HEK293 (cell line): Measurements from ENCODE around the gene ATE1.
A peak's percentile ranks its signal among the peaks of the same experiment; 100 is the strongest.

Experiments
- CTCF ChIA-PET: fragments of 350-600 bp; formaldehyde crosslinking; extraction: SDS; loops from one replicate; lab custom pipeline; 2021; ENCODE audit warnings: antibody characterized with exemption; lab: Yijun Ruan, JAX
- POLR2A ChIA-PET: fragments of 300-600 bp; formaldehyde crosslinking; extraction: SDS; loops from one replicate; lab custom pipeline; 2020; ENCODE audit warnings: antibody characterized with exemption, inconsistent platforms; lab: Yijun Ruan, JAX
- H3K27ac ChIP-seq: fragments of 200-500 bp; sonication (Bioruptor generic); 2 replicates; pipeline ENCODE4 v1.5.1; 2014; ENCODE audit warnings: low read depth, low read length, control low read depth, inconsistent platforms; ENCODE audit errors: extremely low read depth
- H3K36me3 ChIP-seq, 2 experiments: fragments of 200-500 bp in 1 of 2; sonication (Bioruptor generic) in 1 of 2; 1 replicate in 1 of 2; 2 replicates in 1 of 2; pipeline ENCODE4 v1.5.1; 2014 to 2017; ENCODE audit warnings: inconsistent platforms in 2 of 2, low read length in 2 of 2; ENCODE audit not compliant: control insufficient read depth in 2 of 2, insufficient read depth in 1 of 2
- H3K4me1 ChIP-seq: fragments of 200-500 bp; sonication (Bioruptor generic); 2 replicates; pipeline ENCODE4 v1.5.1; 2014; ENCODE audit warnings: mild to moderate bottlenecking, low read length, inconsistent platforms; ENCODE audit not compliant: control insufficient read depth, insufficient read depth
- H3K4me3 ChIP-seq: 2 replicates; pipeline ENCODE4 v1.5.1; 2011; ENCODE audit warnings: low read depth, mild to moderate bottlenecking, control low read depth, low read length, moderate library complexity
- H3K9me3 ChIP-seq: fragments of 200-500 bp; sonication (Bioruptor generic); 2 replicates; pipeline ENCODE4 v1.5.1; 2014; ENCODE audit warnings: low read depth, low read length, inconsistent platforms; ENCODE audit not compliant: control insufficient read depth, insufficient read depth
- EGR2 ChIP-seq: fragments of 450-650 bp; formaldehyde crosslinking; IDR thresholded peaks from 2 replicates; pipeline ENCODE4 v1.5.1; 2016; ENCODE audit warnings: low read depth, missing biosample characterization, missing genetic modification characterization
- KLF10 ChIP-seq: fragments of 450-650 bp; IDR thresholded peaks from 2 replicates; pipeline ENCODE4 v1.5.1; 2018; ENCODE audit warnings: missing biosample characterization, mild to moderate bottlenecking, missing genetic modification characterization
- RBAK ChIP-seq: fragments of 450-650 bp; formaldehyde crosslinking; IDR thresholded peaks from 2 replicates; pipeline ENCODE4 v1.5.1; 2016; ENCODE audit warnings: missing biosample characterization, missing genetic modification characterization
- SETDB1 ChIP-seq: IDR thresholded peaks from one replicate; pipeline ENCODE4 v1.6.1; 2017; ENCODE audit warnings: mild to moderate bottlenecking, low read length, moderate library complexity, mixed read lengths; ENCODE audit not compliant: insufficient read length
- TCF7L2 ChIP-seq: IDR thresholded peaks from 2 replicates; pipeline ENCODE4 v1.6.1; 2011; ENCODE audit warnings: low read depth, mild to moderate bottlenecking, inconsistent platforms, low read length, moderate library complexity, borderline replicate concordance
- TRIM28 ChIP-seq: IDR thresholded peaks from 2 replicates; pipeline ENCODE4 v1.6.1; 2011; ENCODE audit warnings: low read length, control low read depth, borderline replicate concordance
- ZBTB17 ChIP-seq: fragments of 450-650 bp; formaldehyde crosslinking; IDR thresholded peaks from 2 replicates; pipeline ENCODE4 v1.5.1; 2016; ENCODE audit warnings: missing biosample characterization, missing genetic modification characterization
- ZBTB48 ChIP-seq: fragments of 450-650 bp; formaldehyde crosslinking; IDR thresholded peaks from 2 replicates; pipeline ENCODE4 v1.5.1; 2016; ENCODE audit warnings: missing biosample characterization, missing genetic modification characterization
- ZNF133 ChIP-seq: fragments of 450-650 bp; formaldehyde crosslinking; IDR thresholded peaks from 2 replicates; pipeline ENCODE4 v1.5.1; 2016; ENCODE audit warnings: missing biosample characterization, missing genetic modification characterization
- ZNF18 ChIP-seq: fragments of 450-650 bp; formaldehyde crosslinking; IDR thresholded peaks from 2 replicates; pipeline ENCODE4 v1.5.1; 2016; ENCODE audit warnings: missing biosample characterization, missing genetic modification characterization
- ZNF221 ChIP-seq: fragments of 450-650 bp; formaldehyde crosslinking; IDR thresholded peaks from 2 replicates; pipeline ENCODE4 v1.5.1; 2017; ENCODE audit warnings: missing biosample characterization, missing genetic modification characterization, borderline replicate concordance
- ZNF394 ChIP-seq: fragments of 450-650 bp; formaldehyde crosslinking; IDR thresholded peaks from 2 replicates; pipeline ENCODE4 v1.5.1; 2016; ENCODE audit warnings: missing biosample characterization, missing genetic modification characterization, mild to moderate bottlenecking, moderate library complexity, borderline replicate concordance
- ZNF449 ChIP-seq: fragments of 450-650 bp; formaldehyde crosslinking; IDR thresholded peaks from 2 replicates; pipeline ENCODE4 v1.5.1; 2017; ENCODE audit warnings: missing biosample characterization, mild to moderate bottlenecking, missing genetic modification characterization, moderate library complexity
- ZNF513 ChIP-seq: fragments of 450-650 bp; IDR thresholded peaks from 2 replicates; pipeline ENCODE4 v1.5.1; 2018; ENCODE audit warnings: missing biosample characterization, missing genetic modification characterization
- ZNF600 ChIP-seq: fragments of 450-650 bp; formaldehyde crosslinking; IDR thresholded peaks from 2 replicates; pipeline ENCODE4 v1.5.1; 2016; ENCODE audit warnings: missing biosample characterization, missing genetic modification characterization
- ZNF610 ChIP-seq: fragments of 450-650 bp; formaldehyde crosslinking; IDR thresholded peaks from 2 replicates; pipeline ENCODE4 v1.5.1; 2016; ENCODE audit warnings: missing biosample characterization, missing genetic modification characterization, borderline replicate concordance
- ZNF621 ChIP-seq: fragments of 450-650 bp; formaldehyde crosslinking; IDR thresholded peaks from 2 replicates; pipeline ENCODE4 v1.5.1; 2017; ENCODE audit warnings: missing biosample characterization, missing genetic modification characterization
- ZNF670 ChIP-seq: fragments of 450-650 bp; formaldehyde crosslinking; IDR thresholded peaks from 2 replicates; pipeline ENCODE4 v1.5.1; 2016; ENCODE audit warnings: missing biosample characterization, missing genetic modification characterization, low read depth
- ZSCAN30 ChIP-seq: fragments of 450-650 bp; IDR thresholded peaks from 2 replicates; pipeline ENCODE4 v1.5.1; 2018; ENCODE audit warnings: missing biosample characterization, mild to moderate bottlenecking, missing genetic modification characterization, moderate library complexity

ATE1 gene

GRCh38 chr10:121831777-121832176, 96.1 kb downstream of the ATE1 start (continued):
- TF ChIP-seq ZNF600 (tag by site-specific recombination) (peak; percentile 35; the same call in 1 of the 2 replicates), ZNF394 (peak; percentile 73; the same call in 1 of the 2 replicates), ZNF621 (tag by site-specific recombination) (no peak), KLF10 (tag by site-specific recombination) (peak; percentile 92), TCF7L2 (peak; percentile 82), ZNF670 (tag by site-specific recombination) (no peak), ZBTB48 (peak; percentile 22; the same call in 1 of the 2 replicates), ZNF449 (peak; percentile 55; the same call in 1 of the 2 replicates), EGR2 (tag by site-specific recombination) (no peak), ZSCAN30 (tag by site-specific recombination) (peak; percentile 82; the same call in 1 of the 2 replicates), ZNF610 (peak; percentile 83), RBAK (tag by site-specific recombination) (no peak), ZNF133 (tag by site-specific recombination) (no peak), SETDB1 (no peak), ZNF221 (no peak)

GRCh38 chr10:121831237-121831636, 96.6 kb downstream of the ATE1 start:
- no peak for TF ChIP-seq ZNF621 (tag by site-specific recombination)
- TF ChIP-seq ZNF600 (tag by site-specific recombination) = peak; percentile 64
- TF ChIP-seq TRIM28 = 0 out of 2 replicates have a peak, but pooled peaks have one; percentile 1
- ChIA-PET CTCF (interaction anchor here (0.9 to 2.0 kb wide), 4 partner anchors 8 to 882 kb away, joined by 3 to 7 read pairs (median 5); no protein-coding TSS in a partner anchor), POLR2A (no interaction called here)
- Histone ChIP-seq H3K27ac (no peak overlapping the region), H3K4me3 (no peak overlapping the region), H3K36me3 (peaks cover 5 to 8% of the 10 kb centered on the region in 2 experiments; a peak in 2 of 3 replicates), H3K4me1 (peaks cover 36% of the 10 kb centered on the region), H3K9me3 (no peaks in the 10 kb centered on the region)

GRCh38 chr10:121830101-121830500, 97.7 kb downstream of the ATE1 start:
- POLR2A ChIA-PET = no interaction called here
- peaks cover 36% of the 10 kb centered on the region for H3K4me1 ChIP-seq
- H3K4me3 ChIP-seq = no peak overlapping the region
- no peaks in the 10 kb centered on the region for H3K9me3 ChIP-seq
- no peak overlapping the region for H3K27ac ChIP-seq
- CTCF ChIA-PET = no interaction called here
- peaks cover 5 to 8% of the 10 kb centered on the region in 2 experiments; a peak in 2 of 3 replicates for H3K36me3 ChIP-seq
- TF ChIP-seq ZNF18 (tag by site-specific recombination) (peak; percentile 78), ZBTB17 (tag by site-specific recombination) (peak; percentile 42; the same call in 1 of the 2 replicates), ZNF513 (tag by site-specific recombination) (no peak), SETDB1 (peak; percentile 64), KLF10 (tag by site-specific recombination) (no peak)
